NCI-H82 treated with DMSO at 0.1 percent for 48 hours (cell line): Measurements from ENCODE around the gene DST.
A peak's percentile ranks its signal among the peaks of the same experiment; 100 is the strongest.

Experiments used
- DNase-seq: peaks from one replicate; lab custom pipeline; 2025; ENCODE audit not compliant: unreplicated experiment; lab: John Stamatoyannopoulos, UW

The DST gene

DNA sequence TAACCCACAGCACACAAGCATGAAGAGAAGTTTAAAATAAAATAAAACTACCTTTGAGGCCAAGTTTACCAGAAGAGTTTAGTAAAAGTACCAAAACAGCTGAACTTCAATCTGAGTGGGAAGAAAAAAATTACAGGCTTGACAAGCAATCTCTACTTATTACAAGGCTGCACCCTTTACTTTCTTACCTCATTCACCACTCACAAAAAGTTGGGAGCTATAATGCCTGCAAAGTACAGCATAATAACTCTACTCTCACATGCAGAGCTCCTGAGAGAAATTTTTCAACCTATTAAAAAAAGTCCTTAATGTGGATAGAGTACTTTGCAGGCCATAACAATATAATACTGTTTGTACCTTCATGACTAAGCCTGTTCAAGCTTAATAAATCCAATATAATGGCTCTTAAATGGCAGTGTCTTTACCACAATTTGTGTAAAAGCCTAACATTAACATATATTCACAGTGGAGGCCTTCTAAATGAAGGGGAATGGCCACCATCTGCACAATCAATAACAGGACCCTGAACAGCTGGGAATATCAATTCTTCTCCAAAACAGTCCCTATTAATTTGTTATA is 103.1 kb downstream of the DST start:
- peak; percentile 55 for DNase-seq

- no peak for DNase-seq
Observed at GRCh38 chr6:56538851-56539250, 103.8 kb downstream of the DST start.

DNA sequence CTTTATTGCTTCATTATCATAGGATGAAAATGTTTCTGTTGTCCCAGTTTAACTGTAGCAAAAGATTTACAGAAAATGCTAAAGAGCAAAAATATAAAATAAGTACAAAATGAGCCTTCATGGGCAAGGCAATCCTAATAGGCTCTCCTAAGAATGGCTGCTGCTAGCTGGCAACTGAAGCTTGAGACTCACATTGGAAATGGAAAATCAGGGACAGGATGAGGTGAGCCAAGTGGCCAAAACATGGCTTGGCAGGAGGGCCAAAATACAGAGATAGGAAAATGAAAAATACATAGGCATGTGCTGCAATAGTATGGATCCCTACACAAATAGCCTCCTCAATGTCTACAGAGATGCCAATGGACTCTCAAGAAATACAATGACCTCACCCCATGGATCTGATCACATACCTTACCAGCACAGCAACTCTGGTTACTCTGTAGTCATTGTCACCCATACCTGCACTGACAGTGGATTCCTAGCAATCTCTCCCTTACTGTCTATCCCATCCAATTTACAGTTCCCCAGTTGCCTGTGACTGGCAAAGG is 105.4 kb downstream of the DST start:
- DNase-seq, result no peak

- no peak for DNase-seq
Observed at GRCh38 chr6:56536536-56536935, 106.2 kb downstream of the DST start.

DNA sequence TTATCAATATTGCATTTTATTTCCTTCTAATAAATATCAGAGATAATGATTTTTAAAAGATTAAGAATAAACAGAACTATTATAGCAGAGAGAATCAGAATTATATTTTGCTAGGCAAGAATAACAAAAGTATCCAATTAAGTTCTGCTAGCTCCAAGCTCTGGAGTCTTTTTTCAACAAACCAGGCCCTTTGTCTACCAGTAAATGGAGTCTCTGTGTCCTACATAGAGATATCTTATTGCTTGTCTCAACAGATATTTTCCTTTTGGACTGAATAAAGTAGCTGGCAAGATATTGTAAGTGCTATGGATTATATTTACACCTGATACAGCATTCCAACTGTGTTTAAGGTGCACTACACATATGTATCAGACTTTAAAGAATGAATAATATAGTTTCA is 107.1 kb downstream of the DST start:
- DNase-seq, result no peak

- DNase-seq, result no peak
Observed at GRCh38 chr6:56534680-56535419, 107.8 kb downstream of the DST start.

- no peak for DNase-seq
Observed at GRCh38 chr6:56532766-56533551, 109.7 kb downstream of the DST start.

DNA sequence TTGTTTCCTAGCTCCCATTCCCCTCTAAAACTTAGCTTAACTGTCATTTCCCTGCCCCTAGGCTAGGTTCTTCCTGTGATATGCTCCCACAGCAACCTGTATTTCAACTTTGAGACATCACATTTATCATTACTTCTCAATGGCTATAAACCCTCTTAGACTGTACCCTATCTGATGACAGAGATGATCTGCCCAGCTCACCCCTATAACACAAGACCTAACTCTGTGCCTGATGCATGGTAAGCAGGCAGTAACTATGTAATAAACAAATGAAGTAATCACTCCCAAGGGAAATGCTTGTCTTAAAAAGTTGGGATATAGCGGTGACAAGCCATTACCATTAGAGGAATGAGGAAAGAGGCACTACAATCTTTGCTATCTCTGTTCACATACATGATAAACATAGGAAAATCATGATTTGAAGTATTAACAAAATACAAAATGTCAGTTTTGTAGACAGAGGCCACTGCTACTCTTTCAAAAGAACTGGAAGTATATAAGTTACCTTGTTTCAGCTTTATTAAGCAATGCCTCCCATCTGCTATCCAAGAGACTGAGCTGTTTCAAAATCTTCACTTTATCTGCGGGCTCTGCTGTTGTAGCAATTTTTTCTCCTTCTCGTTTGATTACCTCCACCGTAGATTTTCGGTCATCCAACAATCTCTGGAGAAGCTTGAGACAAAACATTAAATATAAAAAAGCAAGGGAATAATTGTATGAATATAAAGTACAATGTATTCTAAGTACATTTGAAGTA is 110.7 kb downstream of the DST start:
- DNase-seq, result no peak

- DNase-seq, result no peak
Observed at GRCh38 chr6:56529594-56530191, 113.0 kb downstream of the DST start.

- no peak for DNase-seq
Observed at GRCh38 chr6:56528412-56528841, 114.3 kb downstream of the DST start.

DNA sequence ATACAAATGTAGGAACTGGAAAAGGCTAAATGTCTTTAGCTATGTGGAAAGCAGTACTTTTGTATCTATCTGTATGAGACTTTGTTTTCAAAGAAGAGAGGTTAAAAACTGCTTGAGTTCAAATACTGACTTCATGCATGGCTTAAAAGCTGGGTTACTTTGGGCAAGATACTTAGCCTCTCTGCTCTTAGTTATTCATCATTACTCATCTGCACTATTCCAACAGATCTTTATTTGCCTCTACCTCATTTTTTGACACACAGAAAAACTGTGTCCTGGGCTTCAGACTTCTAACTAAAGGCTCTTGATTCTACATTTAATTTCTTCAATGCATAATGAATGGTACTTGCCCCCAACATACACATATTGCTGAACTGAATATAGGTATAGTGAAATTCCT is 114.8 kb downstream of the DST start:
- DNase-seq, result no peak

GRCh38 chr6:56526860-56527544 is 115.7 kb downstream of the DST start:
- DNase-seq, result no peak

GRCh38 chr6:56525974-56526789 is 116.5 kb downstream of the DST start:
- no peak for DNase-seq

- no peak for DNase-seq
Observed at GRCh38 chr6:56524891-56525703, 117.6 kb downstream of the DST start.

DNA sequence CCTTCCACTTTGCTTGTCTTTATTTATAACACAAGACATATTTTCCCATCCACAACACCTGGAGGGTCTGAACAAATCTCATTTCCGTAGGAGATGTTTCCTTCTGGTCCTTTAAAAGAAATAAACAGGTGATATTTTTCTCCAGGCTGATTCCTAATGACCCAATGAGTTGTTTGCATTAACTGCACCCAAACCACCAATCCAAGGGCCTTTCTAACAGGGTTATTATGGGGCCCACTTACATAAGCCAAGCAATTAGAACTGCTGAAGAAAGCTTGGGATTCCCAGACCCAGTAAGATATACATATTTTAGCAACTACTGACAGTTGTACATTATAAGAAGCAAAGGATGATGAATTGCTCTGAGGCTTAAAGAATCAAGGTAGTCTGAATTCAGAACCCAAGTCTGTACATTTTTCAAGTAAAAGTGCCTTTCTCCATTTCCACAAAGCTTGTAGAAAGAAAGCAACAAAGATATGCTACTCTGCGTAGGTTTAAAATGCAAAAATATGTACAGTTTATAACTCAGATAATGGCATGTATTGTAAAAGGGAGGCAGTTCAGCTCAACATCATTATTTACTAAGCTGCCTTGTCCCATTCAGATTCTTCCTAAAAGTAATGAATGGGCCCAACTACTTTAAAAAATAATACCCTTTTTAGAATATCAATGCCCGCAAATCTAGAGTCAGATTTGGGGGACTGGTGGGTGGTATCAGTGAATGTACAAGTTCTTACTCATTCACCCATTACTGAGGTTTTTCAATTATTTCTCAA is 120.0 kb downstream of the DST start:
- no peak for DNase-seq

GRCh38 chr6:56521976-56522375 is 120.7 kb downstream of the DST start:
- DNase-seq, result peak; percentile 37

- DNase-seq, result no peak
Observed at GRCh38 chr6:56521454-56521853, 121.2 kb downstream of the DST start.

DNA sequence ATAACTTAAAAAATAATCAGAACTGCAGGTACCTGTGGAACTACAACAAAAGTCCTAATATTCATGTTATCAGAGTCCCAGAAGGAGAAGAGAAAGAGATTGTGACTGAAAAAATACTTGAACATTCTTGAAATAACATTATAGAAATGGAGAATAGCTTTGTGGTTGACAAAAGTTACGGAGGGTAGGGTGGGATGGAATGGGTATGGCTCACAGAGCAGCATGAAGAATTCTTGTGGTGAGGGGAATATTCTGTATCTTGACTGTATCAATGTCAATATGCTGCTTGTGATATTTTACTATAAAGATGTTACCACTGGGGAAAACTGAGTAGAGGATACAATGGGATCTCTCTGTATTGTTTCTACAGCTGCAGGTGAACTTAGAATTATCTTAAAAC is 122.5 kb downstream of the DST start:
- DNase-seq, result no peak
